Measurements from ENCODE around the gene RNF212B. TPM values are rescaled to one million over a fixed set of nuclear protein-coding genes. Genes with fewer than 3 reads are reported as not detected.
"Not testable (repeated sequence)": the region's sequence is repeated elsewhere in the genome, so short reads cannot be mapped to it uniquely, and the experiment has no call there.

The RNF212B gene
- total RNA-seq, 2 experiments from 2014 or later: not detected

- intact Hi-C loops (cut with DNase I, micrococcal nuclease): no loop called here
- Mint-ChIP-seq H3K27ac (no peak overlapping the region), H3K4me3 (no peak overlapping the region), H3K27me3 (peaks cover 21% of the 10 kb centered on the region), H3K4me1 (no peaks in the 10 kb centered on the region), H3K36me3 (ENCODE audit: low read depth) (no peaks in the 10 kb centered on the region), H3K9me3 (ENCODE audit: low read depth) (peaks cover 5% of the 10 kb centered on the region)
- ChIA-PET POLR2A (no interaction called here), CTCF (interaction anchor here (1.9 kb wide), 1 partner anchor 96 kb away, joined by 5 read pairs; no protein-coding TSS in a partner anchor)
- ATAC-seq: no peak
- no peak for DNase-seq
Observed at GRCh38 chr14:23215421-23215820, 22.3 kb upstream of the RNF212B start.

- Mint-ChIP-seq H3K27me3 (peaks cover 27% of the 10 kb centered on the region), H3K36me3 (ENCODE audit: low read depth) (no peaks in the 10 kb centered on the region), H3K27ac (no peak overlapping the region), H3K9me3 (ENCODE audit: low read depth) (peaks cover 5% of the 10 kb centered on the region), H3K4me1 (no peaks in the 10 kb centered on the region), H3K4me3 (no peak overlapping the region)
- POLR2A ChIA-PET: interaction anchor here (0.6 kb wide), 1 partner anchor 93 kb away, joined by 3 read pairs; no protein-coding TSS in a partner anchor
- ATAC-seq: no peak
- intact Hi-C loops (cut with DNase I, micrococcal nuclease): no loop called here
- no peak for DNase-seq
- CTCF ChIA-PET: interaction anchor here (0.7 kb wide), 1 partner anchor 11 kb away, joined by 3 read pairs; no protein-coding TSS in a partner anchor
Observed at GRCh38 chr14:23217032-23218020, 20.4 kb upstream of the RNF212B start.

GRCh38 chr14:23219075-23219474, 18.7 kb upstream of the RNF212B start:
- Mint-ChIP-seq H3K4me3 (no peak overlapping the region), H3K27me3 (peaks cover 26% of the 10 kb centered on the region), H3K27ac (no peak overlapping the region), H3K36me3 (ENCODE audit: low read depth) (no peaks in the 10 kb centered on the region), H3K4me1 (no peaks in the 10 kb centered on the region), H3K9me3 (ENCODE audit: low read depth) (peaks cover 5% of the 10 kb centered on the region)
- intact Hi-C loops (cut with DNase I, micrococcal nuclease): no loop called here
- DNase-seq (no peak), ATAC-seq (no peak)
- POLR2A ChIA-PET: no interaction called here
- CTCF ChIA-PET: interaction anchor here (0.8 kb wide), 1 partner anchor 161 kb away, joined by 3 read pairs; no protein-coding TSS in a partner anchor

- H3K9me3 Mint-ChIP-seq (ENCODE audit: low read depth); H3K27ac Mint-ChIP-seq; H3K36me3 Mint-ChIP-seq (ENCODE audit: low read depth); H3K4me1 Mint-ChIP-seq; POLR2A ChIA-PET; H3K4me3 Mint-ChIP-seq; ATAC-seq; DNase-seq; CTCF ChIA-PET; intact Hi-C loops (cut with DNase I, micrococcal nuclease): not testable (repeated sequence)
- H3K27me3 Mint-ChIP-seq: peaks cover 23% of the 10 kb centered on the region
Observed at GRCh38 chr14:23224958-23225357, 12.8 kb upstream of the RNF212B start.

GRCh38 chr14:23227566-23227965, 10.2 kb upstream of the RNF212B start:
- intact Hi-C loops (cut with DNase I, micrococcal nuclease): no loop called here
- DNase-seq (no peak), ATAC-seq (no peak)
- POLR2A ChIA-PET: no interaction called here
- H3K4me1 Mint-ChIP-seq: no peaks in the 10 kb centered on the region
- no peak overlapping the region for H3K4me3 Mint-ChIP-seq
- no peak overlapping the region for H3K27ac Mint-ChIP-seq
- H3K27me3 Mint-ChIP-seq: peaks cover 11% of the 10 kb centered on the region
- CTCF ChIA-PET: no interaction called here
- H3K36me3 Mint-ChIP-seq (ENCODE audit: low read depth): no peaks in the 10 kb centered on the region
- peaks cover 6% of the 10 kb centered on the region for H3K9me3 Mint-ChIP-seq (ENCODE audit: low read depth)

- CTCF ChIA-PET: no interaction called here
Observed at GRCh38 chr14:23228812-23229211, 8.9 kb upstream of the RNF212B start.

GRCh38 chr14:23232241-23232808, 5.4 kb upstream of the RNF212B start:
- H3K27me3 Mint-ChIP-seq; DNase-seq; H3K36me3 Mint-ChIP-seq (ENCODE audit: low read depth); CTCF ChIA-PET; POLR2A ChIA-PET; H3K4me3 Mint-ChIP-seq; H3K27ac Mint-ChIP-seq; ATAC-seq; H3K4me1 Mint-ChIP-seq; H3K9me3 Mint-ChIP-seq (ENCODE audit: low read depth); intact Hi-C loops (cut with DNase I, micrococcal nuclease): not testable (repeated sequence)

More at GRCh38 chr14:23228812-23229211, 8.9 kb upstream of the RNF212B start:
- POLR2A ChIA-PET: no interaction called here
- no peak for DNase-seq
- Mint-ChIP-seq H3K27me3 (peaks cover 9% of the 10 kb centered on the region), H3K36me3 (ENCODE audit: low read depth) (no peaks in the 10 kb centered on the region), H3K27ac (no peak overlapping the region), H3K9me3 (ENCODE audit: low read depth) (peaks cover 6% of the 10 kb centered on the region), H3K4me1 (no peaks in the 10 kb centered on the region), H3K4me3 (no peak overlapping the region)
- no peak for ATAC-seq
- intact Hi-C loops (cut with DNase I, micrococcal nuclease): no loop called here

- H3K4me1 Mint-ChIP-seq: peaks cover 3% of the 10 kb centered on the region
- DNase-seq (no peak), ATAC-seq (no peak)
- ChIA-PET POLR2A (no interaction called here), CTCF (no interaction called here)
- H3K27ac Mint-ChIP-seq: no peak overlapping the region
- no peaks in the 10 kb centered on the region for H3K9me3 Mint-ChIP-seq (ENCODE audit: low read depth)
- H3K36me3 Mint-ChIP-seq (ENCODE audit: low read depth): no peaks in the 10 kb centered on the region
- intact Hi-C loops (cut with DNase I, micrococcal nuclease): no loop called here
- no peak overlapping the region for H3K4me3 Mint-ChIP-seq
- peaks cover 20% of the 10 kb centered on the region for H3K27me3 Mint-ChIP-seq
Observed at GRCh38 chr14:23240661-23241060, 2.9 kb downstream of the RNF212B start.

- H3K36me3 Mint-ChIP-seq (ENCODE audit: low read depth); ATAC-seq; H3K4me1 Mint-ChIP-seq; intact Hi-C loops (cut with DNase I, micrococcal nuclease); H3K9me3 Mint-ChIP-seq (ENCODE audit: low read depth); H3K27ac Mint-ChIP-seq; CTCF ChIA-PET; H3K4me3 Mint-ChIP-seq; DNase-seq; POLR2A ChIA-PET: not testable (repeated sequence)
- peaks cover 20% of the 10 kb centered on the region for H3K27me3 Mint-ChIP-seq
Observed at GRCh38 chr14:23241061-23241715, 3.5 kb downstream of the RNF212B start.

GRCh38 chr14:23242076-23242475, 4.3 kb downstream of the RNF212B start:
- Mint-ChIP-seq H3K4me3 (no peak overlapping the region), H3K9me3 (ENCODE audit: low read depth) (no peaks in the 10 kb centered on the region), H3K4me1 (peaks cover 3% of the 10 kb centered on the region), H3K27me3 (peaks cover 20% of the 10 kb centered on the region), H3K36me3 (ENCODE audit: low read depth) (no peaks in the 10 kb centered on the region), H3K27ac (no peak overlapping the region)
- CTCF ChIA-PET: no interaction called here
- no peak for ATAC-seq
- POLR2A ChIA-PET: no interaction called here
- intact Hi-C loops (cut with DNase I, micrococcal nuclease): no loop called here
- DNase-seq: no peak

GRCh38 chr14:23243066-23243465, 5.3 kb downstream of the RNF212B start:
- H3K36me3 Mint-ChIP-seq (ENCODE audit: low read depth): no peaks in the 10 kb centered on the region
- H3K27ac Mint-ChIP-seq: no peak overlapping the region
- H3K4me1 Mint-ChIP-seq: no peaks in the 10 kb centered on the region
- ATAC-seq (no peak), DNase-seq (no peak)
- H3K4me3 Mint-ChIP-seq: no peak overlapping the region
- peaks cover 16% of the 10 kb centered on the region for H3K27me3 Mint-ChIP-seq
- no peaks in the 10 kb centered on the region for H3K9me3 Mint-ChIP-seq (ENCODE audit: low read depth)
- ChIA-PET POLR2A (interaction anchor here (0.7 kb wide), 1 partner anchor 187 kb away, joined by 3 read pairs; no protein-coding TSS in a partner anchor), CTCF (interaction anchor here (0.7 kb wide), 1 partner anchor 77 kb away, joined by 3 read pairs; no protein-coding TSS in a partner anchor)
- intact Hi-C loops (cut with DNase I, micrococcal nuclease): no loop called here

Measured in activated CD4-positive, alpha-beta T cell treated with anti-CD3 and anti-CD28 coated beads for 36 hours (primary cell).